ENCODE data around the gene CCDC87. TPM values are rescaled to one million over a fixed set of nuclear protein-coding genes. Genes with fewer than 3 reads are reported as not detected.
"Not testable (repeated sequence)": the region's sequence is repeated elsewhere in the genome, so short reads cannot be mapped to it uniquely, and the experiment has no call there.

Gene CCDC87
- total and polyA plus RNA-seq, 2 experiments from 2014 or later: 0.39 to 1.2 TPM

GRCh38 chr11:66589315-66589714 lies 3.5 kb downstream of the CCDC87 start:
- not testable (repeated sequence) for ATAC-seq; DNase-seq (ENCODE audit: low spot score)
- peaks cover 12% of the 10 kb centered on the region for H3K4me1 Mint-ChIP-seq

GRCh38 chr11:66586136-66586535 lies 6.7 kb downstream of the CCDC87 start:
- no peak overlapping the region for H3K4me3 Mint-ChIP-seq
- Histone ChIP-seq H3K27ac (ENCODE audit: low read depth) (no peak overlapping the region), H3F3A (replicated peaks; ENCODE audit: low read depth) (no peaks in the 10 kb centered on the region), H3K9me2 (ENCODE audit: insufficient read depth) (no peaks in the 10 kb centered on the region), H3K4me1 (ENCODE audit: insufficient read depth) (no peaks in the 10 kb centered on the region), H3K27me3 (ENCODE audit: insufficient read depth) (0 out of 2 replicates have a peak, but pooled peaks cover 3% of the 10 kb centered on the region), H4K20me1 (replicated peaks; ENCODE audit: insufficient read depth) (no peaks in the 10 kb centered on the region), H3K36me3 (ENCODE audit: insufficient read depth) (no peaks in the 10 kb centered on the region; the same call in 1 of the 2 replicates), H3K4me2 (no peak overlapping the region), H2AFZ (no peak overlapping the region), H3K4me3 (no peak overlapping the region), H3K79me2 (replicated peaks; ENCODE audit: insufficient read depth) (no peaks in the 10 kb centered on the region)
- H3K27me3 Mint-ChIP-seq (ENCODE audit: insufficient read depth, low read depth, poor library complexity): peaks cover 5% of the 10 kb centered on the region
- no peak for DNase-seq (ENCODE audit: low spot score)
- peaks cover 29% of the 10 kb centered on the region for H3K36me3 Mint-ChIP-seq (ENCODE audit: low read depth)
- peaks cover 66% of the 10 kb centered on the region for H3K9me3 Mint-ChIP-seq
- H3K27ac Mint-ChIP-seq: no peak overlapping the region
- no peak for TF ChIP-seq ZNF331 (CRISPR knock-in tag; IDR thresholded peaks at IDR 0.05; ENCODE audit: low read depth)
- TF ChIP-seq, protein P1, sequence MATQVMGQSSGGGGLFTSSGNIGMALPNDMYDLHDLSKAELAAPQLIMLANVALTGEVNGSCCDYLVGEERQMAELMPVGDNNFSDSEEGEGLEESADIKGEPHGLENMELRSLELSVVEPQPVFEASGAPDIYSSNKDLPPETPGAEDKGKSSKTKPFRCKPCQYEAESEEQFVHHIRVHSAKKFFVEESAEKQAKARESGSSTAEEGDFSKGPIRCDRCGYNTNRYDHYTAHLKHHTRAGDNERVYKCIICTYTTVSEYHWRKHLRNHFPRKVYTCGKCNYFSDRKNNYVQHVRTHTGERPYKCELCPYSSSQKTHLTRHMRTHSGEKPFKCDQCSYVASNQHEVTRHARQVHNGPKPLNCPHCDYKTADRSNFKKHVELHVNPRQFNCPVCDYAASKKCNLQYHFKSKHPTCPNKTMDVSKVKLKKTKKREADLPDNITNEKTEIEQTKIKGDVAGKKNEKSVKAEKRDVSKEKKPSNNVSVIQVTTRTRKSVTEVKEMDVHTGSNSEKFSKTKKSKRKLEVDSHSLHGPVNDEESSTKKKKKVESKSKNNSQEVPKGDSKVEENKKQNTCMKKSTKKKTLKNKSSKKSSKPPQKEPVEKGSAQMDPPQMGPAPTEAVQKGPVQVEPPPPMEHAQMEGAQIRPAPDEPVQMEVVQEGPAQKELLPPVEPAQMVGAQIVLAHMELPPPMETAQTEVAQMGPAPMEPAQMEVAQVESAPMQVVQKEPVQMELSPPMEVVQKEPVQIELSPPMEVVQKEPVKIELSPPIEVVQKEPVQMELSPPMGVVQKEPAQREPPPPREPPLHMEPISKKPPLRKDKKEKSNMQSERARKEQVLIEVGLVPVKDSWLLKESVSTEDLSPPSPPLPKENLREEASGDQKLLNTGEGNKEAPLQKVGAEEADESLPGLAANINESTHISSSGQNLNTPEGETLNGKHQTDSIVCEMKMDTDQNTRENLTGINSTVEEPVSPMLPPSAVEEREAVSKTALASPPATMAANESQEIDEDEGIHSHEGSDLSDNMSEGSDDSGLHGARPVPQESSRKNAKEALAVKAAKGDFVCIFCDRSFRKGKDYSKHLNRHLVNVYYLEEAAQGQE (IDR thresholded peaks at IDR 0.05; ENCODE audit: unreplicated experiment): no peak
- no peak for TF ChIP-seq CREB1 (CRISPR knock-in tag; IDR thresholded peaks at IDR 0.05; ENCODE audit: low read depth)
- TF ChIP-seq NANOG (IDR thresholded peaks at IDR 0.05; ENCODE audit: borderline replicate concordance): no peak
- no peak for TF ChIP-seq EZH2phosphoT487 (IDR thresholded peaks at IDR 0.05; ENCODE audit: unreplicated experiment)
- TF ChIP-seq, protein P2, sequence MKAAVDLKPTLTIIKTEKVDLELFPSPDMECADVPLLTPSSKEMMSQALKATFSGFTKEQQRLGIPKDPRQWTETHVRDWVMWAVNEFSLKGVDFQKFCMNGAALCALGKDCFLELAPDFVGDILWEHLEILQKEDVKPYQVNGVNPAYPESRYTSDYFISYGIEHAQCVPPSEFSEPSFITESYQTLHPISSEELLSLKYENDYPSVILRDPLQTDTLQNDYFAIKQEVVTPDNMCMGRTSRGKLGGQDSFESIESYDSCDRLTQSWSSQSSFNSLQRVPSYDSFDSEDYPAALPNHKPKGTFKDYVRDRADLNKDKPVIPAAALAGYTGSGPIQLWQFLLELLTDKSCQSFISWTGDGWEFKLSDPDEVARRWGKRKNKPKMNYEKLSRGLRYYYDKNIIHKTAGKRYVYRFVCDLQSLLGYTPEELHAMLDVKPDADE (IDR thresholded peaks at IDR 0.05): no peak
- TF ChIP-seq ZNF114 (CRISPR knock-in tag; IDR thresholded peaks at IDR 0.05): no peak
- no peak for TF ChIP-seq JUNB (IDR thresholded peaks at IDR 0.05; ENCODE audit: unreplicated experiment)
- no peak for ATAC-seq
- H3K4me1 Mint-ChIP-seq: no peaks in the 10 kb centered on the region

More at GRCh38 chr11:66589315-66589714, 3.5 kb downstream of the CCDC87 start:
- Mint-ChIP-seq H3K9me3 (peaks cover 60% of the 10 kb centered on the region), H3K36me3 (ENCODE audit: low read depth) (peaks cover 28% of the 10 kb centered on the region), H3K27me3 (ENCODE audit: insufficient read depth, low read depth, poor library complexity) (peaks cover 21% of the 10 kb centered on the region)
- Histone ChIP-seq H3F3A (replicated peaks; ENCODE audit: low read depth) (0 out of 2 replicates have a peak, but pooled peaks cover 10% of the 10 kb centered on the region), H3K4me1 (ENCODE audit: insufficient read depth) (peaks cover 10% of the 10 kb centered on the region; the same call in 1 of the 2 replicates)
- not testable (repeated sequence) for H3K27ac Mint-ChIP-seq; H3K4me3 Mint-ChIP-seq; H3K9me2 ChIP-seq (ENCODE audit: insufficient read depth); H3K36me3 ChIP-seq (ENCODE audit: insufficient read depth); H3K27me3 ChIP-seq (ENCODE audit: insufficient read depth); H3K4me3 ChIP-seq; H2AFZ ChIP-seq; H3K4me2 ChIP-seq; H4K20me1 ChIP-seq (replicated peaks; ENCODE audit: insufficient read depth); H3K79me2 ChIP-seq (replicated peaks; ENCODE audit: insufficient read depth); H3K27ac ChIP-seq (ENCODE audit: low read depth)

DNA sequence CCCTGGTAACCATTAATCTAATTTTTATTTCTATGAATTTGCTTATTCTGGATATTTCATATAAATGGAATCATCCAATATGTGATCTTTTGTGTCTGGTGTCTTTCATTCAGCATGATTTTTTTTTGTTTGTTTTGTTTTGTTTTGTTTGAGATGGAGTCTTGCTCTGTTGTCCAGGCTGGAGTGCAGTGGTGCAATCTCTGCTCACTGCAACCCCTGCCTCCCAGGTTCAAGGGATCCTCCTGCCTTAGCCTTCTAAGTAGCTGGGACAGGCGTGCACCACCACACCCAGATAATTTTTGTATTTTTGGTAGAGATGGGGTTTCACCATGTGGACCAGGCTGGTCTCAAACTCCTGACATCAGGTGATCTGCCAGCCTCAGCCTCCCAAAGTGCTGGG lies 7.4 kb downstream of the CCDC87 start:
- not testable (repeated sequence) for H2AFZ ChIP-seq; H3K27ac ChIP-seq (ENCODE audit: low read depth); H3K9me2 ChIP-seq (ENCODE audit: insufficient read depth); H3F3A ChIP-seq (replicated peaks; ENCODE audit: low read depth); H3K27me3 Mint-ChIP-seq (ENCODE audit: insufficient read depth, low read depth, poor library complexity); H3K4me1 ChIP-seq (ENCODE audit: insufficient read depth); H3K4me3 Mint-ChIP-seq; H3K4me2 ChIP-seq; H3K36me3 ChIP-seq (ENCODE audit: insufficient read depth); ATAC-seq; H3K4me3 ChIP-seq; H3K27ac Mint-ChIP-seq; H4K20me1 ChIP-seq (replicated peaks; ENCODE audit: insufficient read depth); H3K79me2 ChIP-seq (replicated peaks; ENCODE audit: insufficient read depth); H3K27me3 ChIP-seq (ENCODE audit: insufficient read depth); H3K4me1 Mint-ChIP-seq; DNase-seq (ENCODE audit: low spot score)
- Mint-ChIP-seq H3K9me3 (peaks cover 64% of the 10 kb centered on the region), H3K36me3 (ENCODE audit: low read depth) (peaks cover 27% of the 10 kb centered on the region)

GRCh38 chr11:66582565-66583147 lies 10.2 kb downstream of the CCDC87 start:
- not testable (repeated sequence) for H3K27ac Mint-ChIP-seq; H3K4me1 ChIP-seq (ENCODE audit: insufficient read depth); H3K36me3 ChIP-seq (ENCODE audit: insufficient read depth); H3K4me1 Mint-ChIP-seq; H3K4me3 ChIP-seq; H3K27me3 ChIP-seq (ENCODE audit: insufficient read depth); DNase-seq (ENCODE audit: low spot score); H3F3A ChIP-seq (replicated peaks; ENCODE audit: low read depth); H3K27ac ChIP-seq (ENCODE audit: low read depth); ATAC-seq; H4K20me1 ChIP-seq (replicated peaks; ENCODE audit: insufficient read depth); H2AFZ ChIP-seq; H3K9me2 ChIP-seq (ENCODE audit: insufficient read depth); H3K79me2 ChIP-seq (replicated peaks; ENCODE audit: insufficient read depth); H3K4me2 ChIP-seq; H3K4me3 Mint-ChIP-seq
- Mint-ChIP-seq H3K9me3 (peaks cover 55% of the 10 kb centered on the region), H3K36me3 (ENCODE audit: low read depth) (peaks cover 24% of the 10 kb centered on the region), H3K27me3 (ENCODE audit: insufficient read depth, low read depth, poor library complexity) (peaks cover 12% of the 10 kb centered on the region)
